Tibial nerve (tissue), 4 donors: Measurements from ENCODE around the gene NOL4L. TPM values are rescaled to one million over a fixed set of nuclear protein-coding genes. Genes with fewer than 3 reads are reported as not detected.
A peak's percentile ranks its signal among the peaks of the same experiment; 100 is the strongest.

Experiments
- DNase-seq, 2 donors: peaks; one replicate each; pipeline ENCODE4 v3.0.0-alpha.2; 2019; ENCODE audit warnings: low spot score in 2 of 2
- H3K27ac ChIP-seq, 4 donors: fragments of 200-600 bp; sonication (generic) in 3 of 4; one replicate each; pipeline ENCODE4 v1.5.1; 2017 to 2019; ENCODE audit warnings: mild to moderate bottlenecking in 1 of 4
- H3K27me3 ChIP-seq, 2 donors: fragments of 200-600 bp; sonication (generic) in 1 of 2; one replicate each; pipeline versions ENCODE4 v1.5.1 to v1.6.0; 2017 to 2019
- H3K36me3 ChIP-seq, 3 donors: fragments of 200-600 bp; sonication (generic); one replicate each; pipeline ENCODE4 v1.5.1; 2018 to 2019
- H3K4me1 ChIP-seq, 4 donors: fragments of 200-600 bp; sonication (generic) in 3 of 4; one replicate each; pipeline ENCODE4 v1.5.1; 2017 to 2019
- H3K4me3 ChIP-seq, 4 donors: fragments of 200-600 bp; sonication (generic) in 3 of 4; one replicate each; pipeline ENCODE4 v1.5.1; 2017 to 2019; ENCODE audit warnings: mild to moderate bottlenecking in 1 of 4, moderate library complexity in 1 of 4
- H3K9me3 ChIP-seq, 4 donors: fragments of 200-600 bp; sonication (generic) in 3 of 4; one replicate each; pipeline ENCODE4 v1.5.1; 2017 to 2019
- EP300 ChIP-seq, 2 donors: sonication (generic); formaldehyde crosslinking; IDR thresholded peaks; one replicate each; pipeline ENCODE4 v1.6.1; 2017; ENCODE audit warnings: antibody characterized with exemption in 2 of 2, mild to moderate bottlenecking in 1 of 2
- POLR2A ChIP-seq, 2 donors: fragments of 450-650 bp; IDR thresholded peaks; one replicate each; pipeline ENCODE4 v1.6.1; 2017; ENCODE audit warnings: antibody characterized with exemption in 2 of 2, mild to moderate bottlenecking in 2 of 2, moderate library complexity in 2 of 2
- WGBS, 2 donors: methylation state at CpG; one replicate each; pipeline ENCODE4 v1.1.5; 2018; 5-methylcytosine and 5-hydroxymethylcytosine counted together
- total RNA-seq, 4 donors: library from RNA; depleted of rRNA; stranded (reverse); fragments of >200 nt; gene quantifications; one replicate each; pipeline ENCODE4 v1.1.0, GENCODE V29; 2016
- TF ChIP-seq, protein P1 (sequence below), 5 experiments: fragments of 200-600 bp in 3 of 5; fragments of 450-650 bp in 2 of 5; sonication (generic) in 3 of 5; IDR thresholded peaks; one replicate each; pipeline ENCODE4 v1.5.1; 2016 to 2019; ENCODE audit warnings: antibody characterized with exemption in 5 of 5, mild to moderate bottlenecking in 3 of 5, moderate library complexity in 2 of 5

Gene NOL4L
- total RNA-seq, 4 donors from 2014 or later, result 11.5 to 22.3 (median 19.9) TPM

DNA sequence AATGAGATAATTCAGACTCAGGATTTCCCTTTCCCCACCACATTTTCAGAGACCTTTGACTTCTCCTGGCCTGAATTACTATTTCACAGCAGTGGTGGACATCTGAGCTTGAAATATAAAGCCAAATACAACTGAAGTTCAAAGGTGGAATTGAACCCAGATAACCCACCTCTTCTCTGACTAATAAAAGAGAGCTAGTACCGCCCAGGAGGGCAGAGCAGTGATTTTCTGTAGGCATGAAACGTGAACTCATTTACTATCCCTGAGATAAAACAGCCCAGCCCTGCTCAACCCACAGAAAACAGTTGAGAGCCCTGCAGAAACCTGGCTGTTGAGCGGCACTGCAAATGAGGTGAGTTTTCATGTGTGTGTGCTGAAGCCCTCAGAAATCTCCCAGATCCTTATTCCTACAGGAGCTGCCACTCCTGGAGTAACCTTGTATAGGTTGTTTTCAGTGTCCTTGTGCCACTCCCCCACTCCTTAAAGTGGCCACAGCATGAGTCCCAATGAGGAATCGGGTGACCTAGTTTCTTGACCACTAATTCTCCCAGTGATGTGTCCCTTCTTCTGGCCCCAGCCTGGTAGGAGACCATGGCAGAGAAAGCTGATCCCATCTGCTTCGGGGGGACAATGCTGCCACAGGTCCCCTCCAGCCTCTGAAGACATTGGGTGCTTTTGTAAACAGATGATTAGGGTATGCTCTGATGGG, 99.2 kb downstream of the NOL4L start:
- 69% methylated on average over 5 of the region's 5 CpGs for WGBS, 2 donors
- TF ChIP-seq POLR2A (IDR thresholded peaks at IDR 0.05), result no peak
- no peak for TF ChIP-seq EP300 (IDR thresholded peaks at IDR 0.05)
- TF ChIP-seq, protein P1, sequence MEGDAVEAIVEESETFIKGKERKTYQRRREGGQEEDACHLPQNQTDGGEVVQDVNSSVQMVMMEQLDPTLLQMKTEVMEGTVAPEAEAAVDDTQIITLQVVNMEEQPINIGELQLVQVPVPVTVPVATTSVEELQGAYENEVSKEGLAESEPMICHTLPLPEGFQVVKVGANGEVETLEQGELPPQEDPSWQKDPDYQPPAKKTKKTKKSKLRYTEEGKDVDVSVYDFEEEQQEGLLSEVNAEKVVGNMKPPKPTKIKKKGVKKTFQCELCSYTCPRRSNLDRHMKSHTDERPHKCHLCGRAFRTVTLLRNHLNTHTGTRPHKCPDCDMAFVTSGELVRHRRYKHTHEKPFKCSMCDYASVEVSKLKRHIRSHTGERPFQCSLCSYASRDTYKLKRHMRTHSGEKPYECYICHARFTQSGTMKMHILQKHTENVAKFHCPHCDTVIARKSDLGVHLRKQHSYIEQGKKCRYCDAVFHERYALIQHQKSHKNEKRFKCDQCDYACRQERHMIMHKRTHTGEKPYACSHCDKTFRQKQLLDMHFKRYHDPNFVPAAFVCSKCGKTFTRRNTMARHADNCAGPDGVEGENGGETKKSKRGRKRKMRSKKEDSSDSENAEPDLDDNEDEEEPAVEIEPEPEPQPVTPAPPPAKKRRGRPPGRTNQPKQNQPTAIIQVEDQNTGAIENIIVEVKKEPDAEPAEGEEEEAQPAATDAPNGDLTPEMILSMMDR (IDR thresholded peaks at IDR 0.05), result no peak
- H3K27ac ChIP-seq, result peak overlapping the region; percentile 31 to 93 (median 75)

DNA sequence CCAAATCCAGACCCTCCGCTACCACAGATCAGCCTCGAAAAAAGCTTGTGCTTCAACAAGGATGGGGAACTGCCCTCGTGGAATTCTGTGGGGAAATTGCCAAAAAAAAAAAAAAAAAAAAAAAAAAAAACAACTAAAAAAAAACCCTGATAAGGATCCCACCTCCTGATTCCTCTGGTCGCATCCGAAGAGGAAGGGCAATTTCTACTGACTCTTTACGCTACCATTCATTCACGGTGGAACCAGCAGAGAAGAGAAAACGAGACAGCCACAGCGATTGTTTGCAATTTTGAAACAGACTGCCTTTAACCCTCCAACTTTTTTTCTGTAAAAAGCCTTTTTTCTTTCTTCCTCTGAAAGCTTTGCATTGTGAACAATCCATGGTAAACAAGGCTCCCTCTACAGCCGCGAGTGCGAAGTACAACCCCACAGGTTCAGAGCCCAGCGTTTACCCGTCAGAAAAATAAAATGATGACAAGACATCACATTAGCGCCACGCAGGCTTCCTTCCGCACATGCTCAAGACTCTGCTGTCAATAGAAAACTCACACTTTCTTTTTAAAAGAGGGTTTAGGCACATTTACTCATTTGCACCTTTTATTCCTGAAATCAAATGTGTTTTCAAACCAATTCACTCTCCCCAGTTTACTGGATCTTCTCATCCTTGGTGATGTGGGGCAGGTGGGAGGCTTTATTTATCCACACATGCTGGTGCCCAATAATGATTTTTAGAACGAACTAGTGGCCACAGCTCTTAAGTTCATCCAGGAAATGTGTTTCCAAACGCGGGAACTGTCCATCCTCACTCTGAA, 100.0 kb downstream of the NOL4L start:
- H3K36me3 ChIP-seq, result no peaks in the 10 kb centered on the region
- 1 to 4% methylated on average over 20 of the region's 20 CpGs for WGBS, 2 donors
- no peaks in the 10 kb centered on the region for H3K27me3 ChIP-seq
- H3K27ac ChIP-seq, result peak overlapping the region; percentile 66 to 93 (median 86)
- DNase-seq, result peak; percentile 69 to 93
- H3K4me3 ChIP-seq, result peak overlapping the region; percentile 52 to 83 (median 72)
- H3K9me3 ChIP-seq, result no peaks in the 10 kb centered on the region
- H3K4me1 ChIP-seq, result peaks cover 0 to 41% (median 24%) of the 10 kb centered on the region in 4 donors
- TF ChIP-seq, protein P1 (IDR thresholded peaks at IDR 0.05), result peak; percentile 74 to 92 (median 79)
- peak in 1 of 2 donors; percentile 65 for TF ChIP-seq EP300 (IDR thresholded peaks at IDR 0.05)
- TF ChIP-seq POLR2A (IDR thresholded peaks at IDR 0.05), result no peak

More for the DNA sequence above, 99.2 kb downstream of the NOL4L start:
- no peaks in the 10 kb centered on the region for H3K27me3 ChIP-seq
- H3K4me3 ChIP-seq, result no peak overlapping the region
- no peaks in the 10 kb centered on the region for H3K9me3 ChIP-seq
- H3K4me1 ChIP-seq, result peaks cover 0 to 34% (median 17%) of the 10 kb centered on the region in 4 donors
- DNase-seq, result no peak
- no peaks in the 10 kb centered on the region for H3K36me3 ChIP-seq

DNA sequence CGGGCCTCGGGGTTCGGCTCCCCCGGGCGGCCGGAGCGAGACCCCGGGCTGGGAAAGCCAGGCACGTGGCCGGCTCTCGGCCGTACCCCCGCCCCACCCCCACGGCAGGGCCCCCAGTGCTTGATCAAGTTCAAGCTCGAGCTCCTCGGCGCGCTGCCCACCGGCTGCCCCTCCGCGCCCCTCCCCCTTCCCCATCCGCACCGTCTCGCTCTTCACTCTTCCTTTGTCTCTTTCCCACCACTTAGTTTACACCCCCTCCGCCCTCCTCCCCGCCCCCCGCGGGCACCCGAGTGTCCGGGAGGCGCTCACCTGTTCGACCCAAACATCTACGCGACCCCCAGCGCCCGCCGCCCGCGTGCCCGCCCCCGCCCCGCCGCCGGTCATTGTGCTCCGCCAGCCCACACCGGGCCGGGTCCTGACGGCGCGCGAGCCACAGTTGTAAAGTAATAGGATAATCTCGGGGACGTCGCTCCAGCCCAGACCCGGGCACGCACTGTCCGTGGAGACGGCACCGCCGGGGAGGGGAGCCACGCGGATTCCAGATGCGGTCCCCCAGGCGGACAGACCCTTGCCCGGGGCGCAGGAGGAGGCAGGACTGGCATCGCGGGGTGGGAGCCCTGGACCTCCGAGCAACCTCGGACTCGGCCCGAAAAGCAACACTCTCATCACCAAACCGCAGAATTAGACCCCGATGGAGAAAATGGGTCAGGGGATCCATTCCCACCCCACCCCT, 100.7 kb downstream of the NOL4L start:
- Histone ChIP-seq H3K4me3 (peak overlapping the region; percentile 52 to 83 (median 72)), H3K36me3 (no peaks in the 10 kb centered on the region), H3K27ac (peak overlapping the region; percentile 66 to 93 (median 86)), H3K9me3 (no peaks in the 10 kb centered on the region), H3K4me1 (peaks cover 0 to 49% (median 31%) of the 10 kb centered on the region in 4 donors), H3K27me3 (no peaks in the 10 kb centered on the region)
- 1 to 2% methylated on average over 29 to 58 of the region's 74 CpGs for WGBS, 2 donors
- TF ChIP-seq POLR2A (IDR thresholded peaks at IDR 0.05) (no peak), EP300 (IDR thresholded peaks at IDR 0.05) (no peak)
- TF ChIP-seq, protein P1 (IDR thresholded peaks at IDR 0.05), result no peak
- DNase-seq, result no peak

DNA sequence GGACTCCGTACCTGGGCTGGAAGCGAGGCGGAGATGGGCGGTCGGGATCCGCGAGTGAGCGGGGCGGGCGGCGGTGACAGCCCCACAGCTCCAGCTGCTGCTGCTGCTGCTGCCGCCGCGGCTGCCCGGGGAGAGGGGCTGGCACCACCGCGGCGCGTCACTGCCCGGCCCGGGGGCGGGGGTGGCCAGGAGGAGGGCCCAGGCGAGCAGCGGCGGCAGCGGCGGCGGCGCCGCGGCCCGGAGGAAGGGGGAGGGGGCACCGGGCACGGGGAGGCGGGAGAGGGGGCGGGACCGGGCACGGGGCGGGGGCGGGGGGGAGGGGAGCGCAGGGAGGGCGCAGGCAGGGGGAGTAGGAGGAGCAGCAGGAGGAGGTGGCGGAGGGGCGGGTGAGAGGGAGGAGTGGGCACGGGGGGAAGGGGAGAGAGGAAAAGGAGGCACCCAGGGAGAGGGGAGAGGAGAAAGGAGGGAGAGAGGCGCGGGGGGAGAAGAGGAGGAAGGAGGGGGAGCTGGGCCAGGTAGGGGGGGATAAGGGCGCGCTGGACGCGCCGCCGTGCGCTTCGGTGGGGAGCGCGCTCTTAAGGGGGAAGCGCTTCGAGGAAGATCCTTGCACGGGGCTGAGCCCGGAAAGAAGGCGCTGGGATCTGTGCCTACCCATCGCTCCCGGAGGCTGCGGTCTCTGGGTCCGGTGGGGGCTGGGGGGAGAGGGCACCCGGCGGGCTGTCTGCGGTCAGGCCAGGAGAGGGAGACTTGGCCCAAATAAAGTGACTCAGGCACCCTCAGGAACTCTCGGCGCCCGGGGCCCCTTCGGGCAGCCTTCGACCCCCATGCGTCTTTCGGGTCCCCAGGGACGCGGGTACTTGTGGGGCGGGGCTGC, 101.5 kb downstream of the NOL4L start:
- Histone ChIP-seq H3K4me3 (peak overlapping the region; percentile 55 to 83 (median 72)), H3K36me3 (no peaks in the 10 kb centered on the region), H3K4me1 (peaks cover 0 to 57% (median 35%) of the 10 kb centered on the region in 4 donors), H3K27me3 (no peaks in the 10 kb centered on the region), H3K27ac (peak overlapping the region; percentile 80 to 93 (median 86)), H3K9me3 (no peaks in the 10 kb centered on the region)
- 1 to 2% methylated on average over 31 to 50 of the region's 79 CpGs for WGBS, 2 donors
- DNase-seq, result peak in 1 of 2 donors; percentile 43
- peak in 1 of 2 donors; percentile 10 for TF ChIP-seq EP300 (IDR thresholded peaks at IDR 0.05)
- TF ChIP-seq POLR2A (IDR thresholded peaks at IDR 0.05), result peak in 1 of 2 donors; percentile 42
- TF ChIP-seq, protein P1 (IDR thresholded peaks at IDR 0.05), result no peak
